22Rv1 (cell line): Measurements from ENCODE around the gene DAO.

Experiments used
- CTCF ChIP-seq: fragments of 450-650 bp; IDR thresholded peaks from 2 replicates; pipeline ENCODE4 v1.5.1; 2017; ENCODE audit warnings: mild to moderate bottlenecking
- ZFX ChIP-seq: fragments of 450-650 bp; IDR thresholded peaks from 2 replicates; pipeline ENCODE4 v1.6.1; 2017; ENCODE audit warnings: antibody characterized with exemption, borderline replicate concordance

GRCh38 chr12:108876550-108876949, 3.3 kb upstream of the DAO start:
- no peak for TF ChIP-seq CTCF
- no peak for TF ChIP-seq ZFX
